NCI-H2196 (cell line): ENCODE data around the gene GALNTL6.
"Not testable (repeated sequence)": the region's sequence is repeated elsewhere in the genome, so short reads cannot be mapped to it uniquely, and the experiment has no call there.

ENCODE experiments used
- DNase-seq: peaks from one replicate; lab custom pipeline; 2025; ENCODE audit not compliant: unreplicated experiment; lab: John Stamatoyannopoulos, UW

Gene GALNTL6

DNA sequence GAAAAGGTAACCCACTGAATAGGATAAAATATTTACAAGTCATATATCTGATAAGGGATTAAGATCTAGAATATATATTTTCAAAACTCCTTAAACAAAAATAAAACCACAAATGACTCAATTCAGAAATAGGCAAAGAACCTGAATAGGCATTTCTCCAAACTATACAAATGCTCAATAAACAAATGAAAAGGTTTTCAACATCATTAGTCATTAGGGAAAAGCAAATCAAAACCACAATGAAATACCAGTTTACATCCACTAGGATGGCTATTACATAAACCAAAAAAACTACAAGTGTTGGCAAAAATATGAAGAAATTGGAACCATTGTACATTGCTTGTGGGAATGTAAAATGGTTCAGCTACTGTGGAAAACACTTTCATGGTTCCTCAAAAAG lies 1188.4 kb downstream of the GALNTL6 start:
- no peak for DNase-seq

DNA sequence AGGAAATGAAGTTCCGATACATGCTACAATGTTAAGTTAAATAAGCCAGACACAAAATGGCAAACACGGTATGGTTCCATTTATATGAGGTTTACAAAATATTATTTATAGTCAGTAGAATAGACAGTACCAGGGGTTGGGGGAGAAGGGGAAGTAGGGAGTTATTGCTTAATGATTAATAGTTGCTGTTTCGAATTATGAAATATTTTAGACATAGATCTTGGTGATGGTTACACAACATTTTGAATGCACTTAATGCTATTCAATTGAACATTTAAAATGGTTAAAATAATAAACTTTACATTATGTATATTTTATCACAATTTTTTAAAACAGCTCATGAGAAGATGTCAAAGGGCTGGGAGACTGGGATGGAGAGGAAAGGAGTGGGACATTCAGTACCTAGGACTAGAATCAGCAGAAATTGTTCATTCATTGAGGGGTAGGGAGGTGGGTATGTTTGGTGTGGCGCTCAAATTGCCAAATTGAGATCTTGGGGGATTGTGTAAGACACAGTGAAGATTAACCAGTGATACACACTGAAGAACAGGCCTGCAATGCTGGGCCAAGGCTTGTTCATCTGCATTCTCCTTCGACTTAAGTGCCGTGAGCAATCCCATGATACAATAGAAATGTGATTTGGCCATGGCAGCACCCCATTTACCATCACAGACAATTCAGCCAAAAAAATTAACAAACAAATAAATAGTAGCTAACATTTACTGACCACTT lies 1189.8 kb downstream of the GALNTL6 start:
- no peak for DNase-seq

DNA sequence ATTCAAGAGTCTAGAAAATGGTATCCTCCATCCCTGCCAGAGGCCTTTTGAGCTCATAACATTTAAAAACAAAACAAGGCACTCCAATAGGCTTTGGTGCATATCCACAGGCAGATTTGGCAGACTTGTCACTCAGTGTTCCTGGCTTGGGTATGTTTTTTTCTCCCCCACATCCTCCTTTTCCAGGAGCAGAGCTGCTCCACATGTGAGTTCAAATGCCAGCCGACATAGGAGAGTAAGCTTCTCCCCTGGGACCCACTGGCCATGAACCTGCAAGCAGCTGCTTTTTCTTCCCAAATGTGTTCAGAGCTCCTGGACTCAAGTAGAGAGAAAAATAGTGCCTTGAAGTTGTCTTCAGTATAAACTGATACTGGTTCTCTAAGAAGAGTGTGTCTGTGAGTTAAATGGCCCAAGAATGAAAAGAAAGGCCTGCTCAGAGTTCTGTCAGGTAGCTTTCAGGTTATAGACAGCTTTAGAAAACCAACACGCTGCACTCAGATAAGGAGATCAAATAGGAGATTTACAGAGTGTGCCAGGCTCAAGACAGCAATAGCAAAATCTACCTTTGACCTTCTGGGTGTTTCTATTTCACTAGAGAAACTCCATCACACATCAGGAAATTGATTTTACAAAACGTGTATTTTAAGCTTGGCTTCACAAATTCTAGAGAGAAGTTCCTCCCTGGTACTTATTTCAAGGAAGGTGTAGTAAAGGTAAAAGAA lies 1192.9 kb downstream of the GALNTL6 start:
- no peak for DNase-seq

DNA sequence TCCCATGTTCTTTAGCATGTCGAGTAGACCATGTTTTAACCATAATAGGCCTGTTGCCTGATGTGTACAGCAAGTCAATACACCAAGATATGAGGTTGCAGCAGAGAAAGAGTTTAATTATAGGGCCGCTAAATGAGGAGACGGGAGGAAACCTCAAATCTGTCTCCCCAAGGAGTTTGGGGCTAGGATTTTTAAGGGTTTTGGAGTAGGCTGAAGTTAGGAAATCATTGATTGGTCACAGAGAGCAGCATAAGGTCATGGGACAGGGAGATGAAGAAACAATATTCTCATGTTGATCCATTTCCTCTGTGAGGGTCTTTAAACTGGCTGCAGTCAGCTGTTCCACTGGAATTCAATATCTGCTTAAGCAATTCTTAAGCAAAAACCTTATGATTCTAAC lies 1195.2 kb downstream of the GALNTL6 start:
- DNase-seq: no peak

DNA sequence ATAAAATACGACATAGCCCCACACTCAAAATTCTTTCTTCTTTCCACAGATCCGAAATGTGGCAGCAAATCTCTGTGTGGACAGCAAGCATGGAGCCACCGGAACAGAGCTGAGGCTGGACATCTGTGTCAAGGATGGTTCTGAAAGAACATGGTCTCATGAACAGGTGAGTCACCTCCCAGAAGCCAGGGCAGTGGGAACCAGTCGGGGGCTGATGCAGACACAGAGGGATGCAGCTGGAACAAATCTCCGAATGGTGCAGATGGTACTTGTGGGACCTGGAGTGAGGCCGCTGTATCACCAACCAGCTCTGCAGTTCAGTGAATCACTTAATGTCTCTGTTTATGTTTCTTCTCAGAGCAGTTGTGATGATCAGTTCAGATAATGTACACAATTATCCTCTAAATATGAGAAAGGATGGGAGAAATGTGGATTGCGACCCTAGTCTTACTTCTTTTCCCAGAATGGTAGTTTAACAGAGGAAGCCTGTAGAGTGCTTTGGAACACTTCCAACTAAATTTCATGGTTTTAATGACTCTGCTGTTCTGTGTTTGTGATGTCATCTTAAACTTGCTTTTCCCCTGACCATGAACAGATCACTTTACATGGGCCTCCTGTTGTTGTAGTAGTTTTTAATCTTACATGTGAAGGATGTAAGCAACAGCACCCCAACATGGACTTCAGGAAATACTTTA lies 1196.1 kb downstream of the GALNTL6 start:
- DNase-seq: no peak

DNA sequence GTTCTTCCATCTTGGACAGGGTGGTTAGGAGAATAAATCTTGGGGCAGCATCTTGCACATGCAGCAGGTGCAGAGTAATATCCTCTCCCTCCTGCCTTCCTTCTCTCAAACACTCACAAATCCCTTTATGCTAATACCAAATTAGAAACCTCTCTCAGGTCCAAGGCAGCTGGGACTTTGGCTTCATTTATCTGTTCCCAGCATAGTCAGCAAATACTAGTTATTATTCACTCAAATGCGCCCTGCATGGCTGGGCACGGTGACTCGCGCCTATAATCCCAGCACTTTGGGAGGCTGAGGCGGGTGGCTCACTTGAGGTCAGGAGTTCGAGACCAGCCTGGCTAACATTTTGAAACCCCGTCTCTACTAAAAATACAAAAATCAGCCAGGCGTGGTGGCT lies 1199.4 kb downstream of the GALNTL6 start:
- DNase-seq: no peak

DNA sequence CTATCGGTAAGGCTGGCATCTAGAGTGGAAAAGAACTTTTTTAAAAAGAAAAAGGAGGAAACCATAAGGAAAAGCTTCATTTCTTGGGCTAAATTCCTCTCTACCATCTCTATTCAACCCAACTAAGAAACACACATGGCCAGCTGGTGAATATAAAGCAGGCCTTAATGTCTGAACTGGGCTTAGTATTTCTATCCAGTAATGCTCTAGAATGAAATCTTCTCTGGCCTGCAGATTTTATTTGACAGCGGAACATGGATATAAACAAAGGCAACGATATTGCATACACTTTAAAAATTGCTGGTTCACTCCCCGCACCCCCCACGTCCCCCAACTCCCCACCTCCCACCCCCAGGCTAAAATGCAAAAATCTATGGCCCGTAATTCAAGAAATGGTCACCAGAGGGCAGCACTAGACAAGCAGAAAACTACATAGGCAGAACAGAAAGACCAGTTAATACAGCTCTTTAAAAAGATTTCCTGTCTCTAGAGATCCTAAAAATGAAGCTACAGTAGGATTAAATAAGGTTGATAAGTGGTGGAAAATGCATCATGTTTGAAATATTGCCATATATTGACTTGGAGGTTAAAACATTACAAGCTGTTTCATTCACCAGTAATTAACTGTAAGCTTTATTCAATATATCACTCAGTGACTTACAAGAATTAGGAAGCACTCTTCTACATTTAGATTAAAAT lies 1200.2 kb downstream of the GALNTL6 start:
- peak; percentile 4 for DNase-seq

DNA sequence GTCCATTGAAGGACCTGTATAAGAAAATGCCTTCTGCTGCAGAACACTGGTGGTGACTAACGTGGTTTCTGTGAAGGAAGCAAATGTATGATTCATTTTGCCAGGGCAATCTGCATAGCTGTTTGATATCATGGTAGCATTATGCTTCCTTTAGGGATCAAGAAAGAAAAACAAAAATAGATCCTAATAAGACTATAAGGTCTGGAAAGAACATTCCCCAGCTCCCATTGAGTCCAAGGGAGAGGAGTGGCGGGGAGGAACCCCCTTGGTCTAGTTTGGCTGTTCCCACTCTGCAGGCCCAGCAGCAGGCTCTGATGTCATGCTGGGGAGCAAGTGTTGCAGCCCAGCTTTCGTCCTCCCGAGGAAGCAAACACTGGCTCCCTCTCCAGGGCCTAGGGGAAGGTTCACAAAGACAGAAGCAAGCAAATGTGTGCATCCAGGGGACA lies 1200.9 kb downstream of the GALNTL6 start:
- DNase-seq: no peak

DNA sequence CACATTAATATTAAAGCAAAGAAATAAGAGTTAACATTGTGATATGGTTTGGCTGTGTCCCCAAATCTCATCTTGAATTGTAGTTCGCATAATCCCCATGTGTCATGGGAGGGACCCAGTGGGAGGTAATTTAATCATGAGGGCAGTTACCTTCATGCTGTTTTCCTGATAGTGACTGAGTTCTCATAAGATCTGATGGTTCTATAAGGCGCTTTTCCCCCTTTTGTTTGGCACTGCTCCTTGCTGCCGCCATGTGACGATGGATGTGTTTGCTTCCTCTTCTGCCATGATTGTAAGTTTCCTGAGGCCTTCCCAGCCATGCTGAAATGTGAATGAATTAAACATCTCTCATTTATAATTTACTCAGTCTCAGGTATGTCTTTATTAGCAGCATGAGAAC lies 1201.6 kb downstream of the GALNTL6 start:
- DNase-seq: no peak

DNA sequence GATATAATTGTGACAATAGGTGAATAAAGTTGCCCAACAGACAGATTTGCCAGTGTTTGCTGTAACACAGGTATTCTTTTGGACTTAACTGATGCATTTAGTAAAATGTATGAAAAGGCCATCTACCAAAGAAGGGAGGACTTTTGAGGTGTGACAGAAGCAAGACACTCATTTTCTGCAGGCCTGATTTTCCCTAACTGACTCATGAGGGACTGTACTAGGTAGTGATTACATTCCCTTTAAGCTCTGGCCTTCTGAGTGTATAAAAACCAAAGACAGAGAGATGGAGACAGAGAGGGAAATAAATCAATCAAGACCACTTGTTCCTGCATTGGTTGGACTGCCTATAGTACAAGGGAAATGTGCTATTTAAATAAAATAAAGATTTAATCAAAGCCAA lies 1204.6 kb downstream of the GALNTL6 start:
- DNase-seq: no peak

DNA sequence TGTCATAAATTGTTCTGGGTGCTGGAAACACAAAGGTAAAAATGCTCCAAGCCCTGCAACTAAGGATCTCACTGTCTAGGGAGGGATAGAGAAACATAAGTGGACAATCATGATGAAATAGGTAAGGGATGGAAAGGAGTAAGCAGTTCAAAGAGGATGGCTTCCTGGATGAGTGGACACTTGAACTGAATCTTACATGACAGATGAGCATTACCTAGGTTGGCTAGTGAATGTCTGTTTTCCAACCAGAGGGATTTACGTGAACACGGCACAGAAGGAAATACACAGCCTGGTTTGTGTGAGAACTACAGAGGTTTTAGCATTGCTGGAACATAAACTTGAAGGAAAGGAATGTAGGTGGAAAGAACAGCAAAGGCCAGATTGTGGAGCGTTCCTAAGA lies 1205.2 kb downstream of the GALNTL6 start:
- no peak for DNase-seq

DNA sequence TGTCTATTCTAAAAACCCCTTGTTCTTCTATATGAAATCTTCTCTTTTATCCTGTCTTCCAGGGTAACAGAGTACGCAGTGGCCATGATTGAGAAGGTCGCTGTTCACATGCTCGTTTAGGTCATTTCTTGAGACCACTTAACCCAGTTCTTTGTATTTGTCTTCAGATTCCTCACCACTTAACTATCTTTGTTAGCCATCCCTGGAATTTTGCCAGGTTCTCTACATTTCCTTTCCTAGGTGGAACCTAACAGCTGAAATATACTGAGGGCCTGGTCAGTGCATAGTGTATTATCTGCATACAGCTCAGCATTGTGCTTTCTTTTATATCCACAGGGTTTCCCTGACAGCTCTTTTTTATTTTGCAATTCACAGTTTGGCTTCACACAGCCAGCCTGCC lies 1206.5 kb downstream of the GALNTL6 start:
- DNase-seq: no peak

DNA sequence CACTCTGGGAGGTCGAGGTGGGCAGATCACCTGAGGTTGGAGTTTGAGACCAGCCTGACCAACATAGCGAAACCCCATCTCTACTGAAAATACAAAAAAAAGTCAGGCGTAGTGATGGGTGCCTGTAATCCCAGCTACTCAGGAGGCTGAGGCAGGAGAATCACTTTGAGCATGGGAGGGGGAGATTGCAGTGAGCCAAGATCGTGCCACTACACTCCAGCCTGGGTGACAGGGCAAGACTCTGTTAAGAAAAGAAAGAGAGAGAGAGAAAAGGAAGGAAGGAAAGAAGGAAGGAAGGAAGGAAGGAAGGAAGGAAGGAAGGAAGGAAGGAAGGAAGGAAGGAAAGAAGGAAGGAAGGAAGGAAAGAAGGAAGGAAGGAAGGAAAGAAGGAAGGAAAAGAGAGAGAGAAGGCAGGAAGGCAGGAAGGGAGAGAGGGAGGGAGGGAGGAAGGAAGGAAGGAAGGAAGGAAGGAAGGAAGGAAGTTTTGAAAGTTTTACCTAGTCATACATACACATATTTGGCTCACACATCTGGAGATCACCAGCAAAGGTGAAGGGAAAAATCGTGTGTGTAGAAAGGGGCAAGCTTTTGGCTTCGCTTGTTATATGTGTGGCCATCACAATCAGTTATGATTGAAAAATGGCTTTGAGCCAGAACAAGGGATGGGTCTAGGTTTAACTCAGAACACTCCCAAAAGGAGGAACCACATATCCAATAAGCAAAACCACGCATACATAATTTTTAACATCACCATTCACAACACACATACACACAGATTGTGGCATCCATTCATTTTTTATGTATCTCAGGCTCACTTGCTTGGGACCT lies 1208.8 kb downstream of the GALNTL6 start:
- DNase-seq: not testable (repeated sequence)

DNA sequence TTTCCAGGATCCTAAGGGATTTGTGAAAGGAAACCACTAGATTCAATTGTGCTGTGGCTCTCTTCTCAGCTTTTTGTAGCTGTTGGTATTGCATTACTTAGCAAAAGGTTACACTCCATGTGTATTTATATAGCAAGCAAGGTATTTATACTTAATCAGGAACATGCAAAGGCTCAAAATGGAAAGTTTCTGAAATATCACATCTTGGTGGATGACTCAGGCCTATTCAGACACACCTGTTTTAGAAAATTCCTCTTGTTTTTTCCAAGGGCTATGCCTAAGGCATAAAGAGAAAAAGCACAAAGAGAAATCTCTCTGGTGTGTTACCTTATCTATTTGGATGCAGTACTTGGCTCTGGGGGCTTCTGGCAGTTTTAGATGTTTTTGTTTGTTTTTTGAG lies 1211.0 kb downstream of the GALNTL6 start:
- no peak for DNase-seq

DNA sequence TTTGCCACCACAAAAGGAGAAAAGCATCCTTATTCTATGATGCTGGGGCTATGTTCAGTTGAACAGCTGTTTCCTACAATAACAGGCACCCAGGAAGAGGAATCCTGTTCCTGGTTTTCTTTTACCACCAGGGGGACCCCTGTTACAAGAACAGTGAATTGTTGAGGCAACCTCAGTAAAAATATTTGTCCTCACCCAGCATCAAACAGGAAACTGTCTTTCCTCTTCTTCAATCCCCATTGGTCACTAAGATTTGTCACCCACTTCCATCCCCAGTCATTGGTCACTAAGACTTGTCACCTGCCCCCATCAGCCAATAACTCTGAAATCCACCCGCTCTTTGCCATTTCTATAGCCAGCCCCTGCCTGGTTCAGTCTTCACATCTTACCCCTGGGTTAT lies 1211.9 kb downstream of the GALNTL6 start:
- DNase-seq: peak; percentile 65

DNA sequence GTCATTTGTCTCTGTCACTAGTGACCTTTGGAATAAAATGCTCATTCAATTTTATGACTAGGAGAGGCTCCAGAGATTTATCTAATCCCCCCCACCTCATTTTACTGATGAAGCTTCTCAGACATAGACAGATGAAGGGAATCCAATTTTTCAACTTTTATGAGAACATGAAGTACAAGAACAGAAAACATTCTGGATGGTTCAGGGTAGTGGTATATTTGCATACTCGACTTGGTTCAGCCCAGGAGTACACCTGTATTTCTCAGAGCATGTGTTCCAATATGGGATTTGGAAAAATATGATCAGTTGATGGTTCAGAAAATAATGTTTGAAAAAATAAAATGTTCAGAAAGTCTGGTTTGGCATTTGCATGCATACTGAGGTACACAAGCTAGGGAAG lies 1224.0 kb downstream of the GALNTL6 start:
- no peak for DNase-seq

DNA sequence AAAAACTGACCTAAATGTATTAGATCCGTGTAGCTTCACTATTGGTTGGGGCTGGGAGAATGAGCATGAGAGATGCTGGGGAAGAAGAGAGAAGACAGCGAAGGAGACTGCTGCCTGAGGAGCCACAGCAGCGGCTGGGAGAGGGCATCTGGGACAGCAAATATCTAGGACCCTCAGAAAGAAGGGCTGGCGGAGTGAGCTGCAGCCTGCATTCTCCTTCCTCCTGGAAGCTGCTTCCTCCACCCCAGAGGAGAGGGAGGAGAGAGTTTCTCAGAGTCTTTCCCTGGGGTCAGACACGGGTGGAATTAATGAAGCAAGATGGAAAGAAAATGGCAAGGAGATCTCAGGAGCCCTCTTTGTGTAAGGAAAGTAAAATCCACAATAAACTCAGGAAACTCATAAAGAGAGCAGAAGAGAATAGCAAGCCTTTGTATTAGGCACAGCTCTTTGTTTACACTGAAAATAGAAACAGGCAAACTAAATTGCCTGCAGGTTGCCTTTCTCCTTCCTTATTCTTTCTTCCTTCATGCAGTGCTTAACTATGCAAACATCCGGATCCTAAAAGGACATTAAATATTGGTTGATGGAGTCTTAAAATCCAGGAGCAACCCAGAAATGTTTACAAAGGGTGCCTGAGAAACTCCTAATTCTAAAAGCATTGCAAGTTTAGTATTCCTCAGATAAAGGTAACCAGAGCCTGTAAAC lies 1225.1 kb downstream of the GALNTL6 start:
- no peak for DNase-seq

DNA sequence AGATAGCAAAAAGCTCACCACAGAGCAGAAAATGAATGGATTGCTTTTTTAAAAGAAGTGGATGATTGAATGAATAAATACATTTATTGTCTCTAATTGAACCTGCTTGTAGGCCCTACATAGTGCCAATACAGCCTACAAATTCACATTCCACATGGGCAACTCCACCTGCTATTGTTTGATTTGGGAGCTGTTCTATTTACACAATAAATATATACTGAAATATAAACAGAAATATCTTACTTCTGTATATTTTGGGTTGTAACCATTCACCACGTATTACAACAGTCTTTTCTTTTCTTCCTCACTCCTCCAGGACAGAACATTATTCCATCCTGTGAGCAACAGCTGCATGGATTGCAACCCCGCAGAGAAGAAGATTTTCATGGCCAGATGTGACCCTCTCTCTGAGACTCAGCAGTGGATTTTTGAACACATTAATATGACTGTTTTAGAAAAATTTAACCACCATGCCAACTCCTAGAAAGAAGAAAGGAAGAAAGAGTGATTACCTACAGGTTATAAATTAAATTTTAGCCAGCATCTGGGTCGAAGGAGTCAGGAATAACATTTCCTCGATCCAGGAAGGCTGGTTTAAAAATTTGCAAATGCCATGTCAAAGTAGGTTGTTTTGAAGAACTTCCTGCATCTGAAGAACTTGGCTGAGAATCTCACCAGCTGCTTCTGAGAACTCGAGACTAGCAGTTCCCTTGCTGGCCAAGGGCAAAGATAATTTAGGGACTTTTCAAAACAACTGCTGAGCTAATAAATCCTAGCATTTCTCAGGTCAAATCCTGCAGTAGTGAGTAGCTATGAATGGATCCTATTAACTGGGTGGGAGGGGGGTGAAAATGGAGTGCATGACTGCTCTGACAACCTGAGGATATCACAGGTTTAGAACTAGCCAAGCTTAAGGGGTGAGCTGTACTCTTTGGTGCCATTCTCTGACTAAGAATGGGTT lies 1226.7 kb downstream of the GALNTL6 start:
- DNase-seq: no peak

DNA sequence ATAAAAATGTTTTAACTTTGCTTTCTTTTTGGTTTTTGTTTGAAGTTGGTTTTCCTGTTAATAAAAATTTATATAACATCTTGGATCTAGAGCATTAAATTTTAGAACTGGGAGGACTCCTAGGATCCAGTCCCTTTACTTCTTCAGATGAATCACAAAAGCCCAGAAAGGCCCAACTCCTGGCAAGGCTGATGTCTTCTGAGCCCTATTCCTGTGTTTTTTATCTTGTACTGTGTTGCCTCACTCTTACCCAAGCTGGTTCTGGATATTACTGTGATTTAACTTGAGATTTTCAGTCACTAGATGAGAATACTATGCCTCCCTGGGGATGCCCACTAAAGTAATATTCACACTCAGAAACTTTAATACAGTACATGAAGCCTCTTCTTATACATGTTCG lies 1228.3 kb downstream of the GALNTL6 start:
- no peak for DNase-seq
